ENCODE data around the gene TUBGCP3.
"Not testable (repeated sequence)": the region's sequence is repeated elsewhere in the genome, so short reads cannot be mapped to it uniquely, and the experiment has no call there.

Gene TUBGCP3

GRCh38 chr13:112629161-112629560, 41.2 kb upstream of the TUBGCP3 start:
- TF ChIP-seq CTCF (IDR thresholded peaks at IDR 0.05; ENCODE audit: low read depth, low read length), result no peak
- no peak overlapping the region for H3K4me3 ChIP-seq (ENCODE audit: low read depth, low read length)
- no peak for DNase-seq (ENCODE audit: low read depth, low spot score)
- in situ Hi-C loops (cut with HindIII; ENCODE audit: low sequenced_read_pairs), result no loop called here

DNA sequence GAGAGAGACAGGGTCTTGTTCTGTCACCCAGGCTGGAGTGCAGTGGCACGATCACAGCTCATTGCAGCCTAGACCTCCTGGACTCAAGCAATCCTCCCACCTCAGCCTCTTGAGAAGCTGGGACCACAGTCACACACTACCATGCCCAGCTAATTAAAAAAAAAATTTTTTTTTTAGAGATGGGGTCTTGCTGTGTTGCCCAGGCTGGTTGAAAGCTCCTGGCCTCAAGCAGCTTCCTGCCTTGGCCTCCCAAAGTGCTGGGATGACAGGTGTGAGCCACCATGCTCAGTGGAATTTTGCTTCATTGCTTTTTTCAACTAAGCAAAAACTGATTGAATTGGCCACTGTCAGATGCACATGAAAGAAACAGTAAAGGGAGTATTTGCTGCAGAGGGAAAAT, 39.7 kb upstream of the TUBGCP3 start:
- H3K4me3 ChIP-seq (ENCODE audit: low read depth, low read length); DNase-seq (ENCODE audit: low read depth, low spot score); in situ Hi-C loops (cut with HindIII; ENCODE audit: low sequenced_read_pairs): not testable (repeated sequence)

DNA sequence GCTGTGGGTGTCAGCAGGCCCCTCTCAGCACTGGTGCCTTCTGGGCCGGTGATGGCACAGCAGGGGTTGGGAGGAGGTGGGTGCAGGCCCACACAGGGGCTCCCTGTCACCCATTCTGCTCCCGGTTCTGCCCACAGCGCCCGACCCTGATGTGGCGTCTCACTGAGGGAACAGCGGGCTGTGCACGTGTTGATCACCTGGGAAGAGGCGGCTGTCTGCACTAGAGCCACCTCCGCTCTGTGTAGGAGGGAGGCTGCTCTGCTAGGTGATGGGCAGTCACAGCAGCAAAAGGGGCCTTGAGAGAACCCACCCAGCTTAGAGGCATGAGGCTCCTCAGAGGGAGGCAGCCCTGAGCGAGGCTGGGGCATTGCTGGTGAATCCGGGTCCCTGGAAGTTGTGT, 39.2 kb upstream of the TUBGCP3 start:
- in situ Hi-C loops (cut with HindIII; ENCODE audit: low sequenced_read_pairs), result no loop called here
- no peak for DNase-seq (ENCODE audit: low read depth, low spot score)
- no peak overlapping the region for H3K4me3 ChIP-seq (ENCODE audit: low read depth, low read length)
- TF ChIP-seq CTCF (IDR thresholded peaks at IDR 0.05; ENCODE audit: low read depth, low read length), result no peak

DNA sequence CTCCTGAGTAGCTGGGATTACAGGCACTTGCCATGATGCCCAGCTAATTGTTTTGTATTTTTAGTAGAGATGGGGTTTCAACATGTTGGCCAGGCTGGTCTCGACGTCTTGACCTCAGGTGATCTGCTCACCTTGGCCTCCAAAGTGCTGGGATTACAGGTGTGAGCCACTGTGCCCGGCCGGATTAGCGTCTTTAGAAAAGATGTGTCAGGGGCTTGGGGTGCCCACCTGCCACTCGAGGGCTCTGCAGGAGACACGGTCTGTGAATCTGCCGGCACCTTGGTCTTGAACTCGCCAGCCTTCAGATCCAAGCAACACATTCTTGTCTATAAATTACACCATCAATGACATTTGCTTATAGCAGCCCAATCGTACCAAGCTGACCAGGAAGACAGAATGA, 38.8 kb upstream of the TUBGCP3 start:
- DNase-seq (ENCODE audit: low read depth, low spot score), result no peak
- in situ Hi-C loops (cut with HindIII; ENCODE audit: low sequenced_read_pairs), result no loop called here
- no peak overlapping the region for H3K4me3 ChIP-seq (ENCODE audit: low read depth, low read length)
- TF ChIP-seq CTCF (IDR thresholded peaks at IDR 0.05; ENCODE audit: low read depth, low read length), result no peak

DNA sequence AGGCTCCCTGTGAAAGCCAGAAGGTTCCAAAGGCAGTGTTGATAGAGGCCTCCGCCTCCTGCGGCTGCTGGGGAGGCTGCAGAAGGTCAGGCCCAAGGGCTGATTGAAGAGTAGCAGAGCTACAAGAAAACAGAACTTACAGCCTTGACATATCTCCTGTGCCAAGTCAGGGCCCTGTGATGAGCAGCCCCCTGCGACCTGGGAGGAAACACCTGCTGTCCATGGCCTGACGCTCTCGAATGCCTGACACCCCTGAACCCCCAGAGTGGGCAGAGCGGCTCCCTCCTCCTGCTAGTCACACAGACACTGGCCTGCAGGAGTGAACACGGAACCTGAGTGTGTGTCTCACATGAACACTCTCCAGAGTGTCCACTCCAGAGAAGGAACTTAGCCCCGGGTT, 38.2 kb upstream of the TUBGCP3 start:
- DNase-seq (ENCODE audit: low read depth, low spot score), result no peak
- TF ChIP-seq CTCF (IDR thresholded peaks at IDR 0.05; ENCODE audit: low read depth, low read length), result no peak
- H3K4me3 ChIP-seq (ENCODE audit: low read depth, low read length), result no peak overlapping the region
- in situ Hi-C loops (cut with HindIII; ENCODE audit: low sequenced_read_pairs), result no loop called here

GRCh38 chr13:112625698-112626097, 37.7 kb upstream of the TUBGCP3 start:
- no peak for TF ChIP-seq CTCF (IDR thresholded peaks at IDR 0.05; ENCODE audit: low read depth, low read length)
- no peak overlapping the region for H3K4me3 ChIP-seq (ENCODE audit: low read depth, low read length)
- in situ Hi-C loops (cut with HindIII; ENCODE audit: low sequenced_read_pairs), result no loop called here
- no peak for DNase-seq (ENCODE audit: low read depth, low spot score)

- H3K4me3 ChIP-seq (ENCODE audit: low read depth, low read length), result no peak overlapping the region
- in situ Hi-C loops (cut with HindIII; ENCODE audit: low sequenced_read_pairs), result no loop called here
- DNase-seq (ENCODE audit: low read depth, low spot score), result no peak
- no peak for TF ChIP-seq CTCF (IDR thresholded peaks at IDR 0.05; ENCODE audit: low read depth, low read length)
Observed at GRCh38 chr13:112624602-112625430, 36.9 kb upstream of the TUBGCP3 start.
